GM19239 (cell line): ENCODE data around the gene NRDC.
"Not testable (repeated sequence)": the region's sequence is repeated elsewhere in the genome, so short reads cannot be mapped to it uniquely, and the experiment has no call there.

Source experiments
- DNase-seq: peaks from one replicate; pipeline ENCODE4 v3.0.0; 2011; ENCODE audit warnings: low spot score; ENCODE audit not compliant: insufficient read length
- FAIRE-seq: peaks from 2 replicates; lab custom pipeline; 2011; peaks lifted over from hg19 to GRCh38; lab: Jason Lieb, UNC

The NRDC gene

DNA sequence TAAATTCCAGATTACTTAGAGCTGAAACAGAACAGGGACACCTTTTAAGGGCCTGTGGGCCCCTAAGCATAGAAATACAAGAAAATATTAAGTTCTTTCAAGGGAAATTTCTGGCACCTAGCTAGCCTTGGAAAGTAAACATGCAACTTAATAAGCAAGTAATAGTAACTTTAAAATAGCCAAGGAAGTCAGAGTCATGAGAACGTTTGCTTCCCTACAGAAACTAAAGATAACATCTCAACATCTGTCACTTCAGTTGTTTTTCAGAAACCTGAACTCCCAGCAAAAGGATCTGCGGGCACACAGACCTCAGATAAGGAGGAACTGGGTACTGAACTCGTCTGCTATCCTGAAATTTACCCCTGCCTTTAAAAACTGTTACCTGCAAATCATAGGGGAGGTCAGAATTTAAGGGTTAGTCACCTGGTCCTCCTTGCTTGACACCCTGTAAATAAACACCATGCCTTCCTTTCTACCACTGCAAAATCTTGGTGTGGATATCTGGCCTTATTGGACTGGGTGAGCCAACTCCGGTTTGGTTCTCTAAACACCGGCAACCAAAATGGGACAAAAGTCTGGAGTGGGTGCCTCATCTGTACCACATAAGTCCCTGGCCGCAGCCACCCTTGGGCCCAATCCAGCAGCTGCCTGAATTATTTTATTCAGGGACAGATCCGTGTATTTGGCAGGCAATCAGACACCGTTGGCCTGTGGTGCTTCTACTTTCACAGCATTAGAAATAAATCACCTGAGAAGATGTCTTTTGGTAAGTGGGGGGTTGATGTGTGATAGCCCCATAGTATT, 27.9 kb downstream of the NRDC start:
- FAIRE-seq = no peak
- no peak for DNase-seq

DNA sequence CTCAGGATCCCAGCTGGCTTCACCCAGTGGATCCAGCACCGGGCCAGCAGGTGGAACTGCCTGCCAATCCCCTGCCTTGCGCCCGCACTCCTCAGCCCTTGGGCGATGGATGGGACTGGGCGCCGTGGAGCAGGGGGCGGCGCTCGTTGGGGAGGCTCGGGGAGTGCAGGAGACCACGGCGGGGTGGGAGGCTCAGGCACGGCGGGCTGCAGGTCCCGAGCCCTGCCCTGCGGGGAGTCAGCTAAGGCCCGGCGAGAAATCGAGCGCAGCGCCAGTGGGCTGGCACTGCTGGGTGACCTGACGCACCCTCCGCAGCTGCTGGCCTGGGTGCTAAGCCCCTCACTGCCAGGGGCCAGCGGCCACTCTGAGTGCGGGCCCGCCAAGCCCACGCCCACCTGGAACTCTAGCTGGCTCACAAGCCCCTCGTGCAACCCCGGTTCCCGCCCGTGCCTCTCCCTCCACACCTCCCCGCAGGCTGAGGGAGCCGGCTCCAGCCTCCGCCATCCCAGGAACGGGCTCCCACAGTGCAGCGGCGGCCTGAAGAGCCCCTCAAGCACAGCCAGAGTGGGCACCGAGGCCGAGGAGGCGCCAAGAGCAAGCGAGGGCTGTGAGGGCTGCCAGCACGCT, 31.1 kb downstream of the NRDC start:
- FAIRE-seq (no peak), DNase-seq (no peak)

- FAIRE-seq = peak; percentile 59
- peak; percentile 28 for DNase-seq
Observed at GRCh38 chr1:51843948-51844347, 34.6 kb downstream of the NRDC start.

- FAIRE-seq (no peak), DNase-seq (no peak)
Observed at GRCh38 chr1:51842261-51842660, 36.3 kb downstream of the NRDC start.

GRCh38 chr1:51840743-51841461, 37.6 kb downstream of the NRDC start:
- no peak for FAIRE-seq
- DNase-seq = no peak

- DNase-seq (no peak), FAIRE-seq (no peak)
Observed at GRCh38 chr1:51840182-51840581, 38.3 kb downstream of the NRDC start.

DNA sequence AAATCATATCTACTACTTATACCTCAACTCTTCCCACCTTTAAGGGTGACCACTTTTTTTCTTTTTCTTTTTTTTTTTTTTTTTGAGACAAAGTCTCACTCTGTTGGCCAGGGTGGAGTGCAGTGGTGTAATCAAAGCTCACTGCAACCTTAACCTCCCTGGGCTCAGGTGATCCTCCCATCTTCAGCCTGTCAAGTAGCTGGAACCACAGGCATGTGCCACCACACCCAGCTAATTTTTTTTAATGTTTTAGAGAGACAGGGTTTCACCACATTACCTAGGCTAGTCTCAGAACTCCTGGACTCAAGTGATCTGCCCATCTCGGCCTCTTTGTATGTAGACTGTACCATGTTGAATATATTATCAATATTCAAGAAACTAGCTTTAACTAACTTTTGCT, 39.4 kb downstream of the NRDC start:
- DNase-seq (no peak), FAIRE-seq (no peak)

- DNase-seq = no peak
- FAIRE-seq = no peak
Observed at GRCh38 chr1:51837243-51837642, 41.3 kb downstream of the NRDC start.

DNA sequence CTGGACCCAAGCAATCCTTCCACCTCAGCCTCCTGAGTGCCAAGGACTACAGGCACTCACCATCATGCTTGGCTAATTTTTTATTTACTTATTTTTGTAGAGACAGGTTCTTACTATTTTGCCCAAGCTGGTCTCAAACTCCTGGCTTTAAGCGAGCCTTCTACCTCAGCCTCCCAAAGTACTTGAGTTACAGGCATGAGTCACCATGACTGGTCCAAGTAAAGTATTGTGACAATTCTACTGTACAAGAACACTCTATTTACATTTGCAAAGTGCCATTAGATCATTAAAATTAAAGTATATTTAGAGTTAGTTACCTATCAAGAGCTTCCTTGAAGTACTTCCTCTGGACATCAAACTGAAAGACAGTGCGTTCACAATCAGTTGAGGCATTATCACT, 44.8 kb downstream of the NRDC start:
- FAIRE-seq (no peak), DNase-seq (no peak)

DNA sequence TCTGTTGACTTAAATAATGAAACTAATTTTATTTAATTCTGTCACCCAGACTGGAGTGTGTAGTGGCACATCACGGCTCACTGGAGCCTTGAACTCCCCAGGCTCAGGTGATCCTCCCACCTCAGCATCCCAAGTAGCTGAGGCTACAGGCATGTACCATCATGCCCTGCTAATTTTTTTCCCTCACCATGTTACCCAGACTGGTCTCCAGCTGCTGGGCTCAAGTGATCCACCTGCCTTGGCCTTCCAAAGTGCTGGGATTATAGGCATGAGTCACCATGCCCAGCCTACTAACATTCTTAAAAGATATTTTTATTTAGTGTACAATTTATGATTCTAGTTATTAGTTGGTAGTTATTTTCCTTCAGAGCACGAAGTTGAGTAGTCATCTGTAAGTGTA, 49.5 kb downstream of the NRDC start:
- DNase-seq = no peak

GRCh38 chr1:51819810-51820209, 58.7 kb downstream of the NRDC start:
- FAIRE-seq (no peak), DNase-seq (no peak)

More for the DNA sequence above, 49.5 kb downstream of the NRDC start:
- FAIRE-seq = no peak

- not testable (repeated sequence) for DNase-seq
Observed at GRCh38 chr1:51819021-51819420, 59.5 kb downstream of the NRDC start.

GRCh38 chr1:51818487-51818886, 60.0 kb downstream of the NRDC start:
- DNase-seq (no peak), FAIRE-seq (no peak)

More at GRCh38 chr1:51819021-51819420, 59.5 kb downstream of the NRDC start:
- FAIRE-seq = not testable (repeated sequence)

- FAIRE-seq (no peak), DNase-seq (no peak)
Observed at GRCh38 chr1:51814513-51814912, 64.0 kb downstream of the NRDC start.

DNA sequence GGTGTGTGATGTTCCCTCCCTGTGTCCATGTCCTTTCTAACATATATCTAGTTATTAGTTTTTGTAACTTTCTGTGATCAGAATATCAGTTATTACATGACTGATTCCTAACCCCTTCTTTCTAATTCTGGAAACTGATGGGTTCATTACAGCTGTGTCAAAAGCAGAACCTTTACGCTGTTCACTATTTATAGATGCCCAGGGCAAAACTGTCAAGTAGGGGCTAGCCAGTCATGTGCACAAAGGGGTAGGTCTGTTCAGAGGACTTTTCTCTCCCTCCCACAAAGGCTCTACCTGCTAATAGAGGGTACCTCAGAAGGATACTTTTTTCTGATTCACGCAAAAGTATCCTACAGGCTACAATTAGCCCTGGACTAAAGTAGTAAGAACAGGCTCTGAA, 79.2 kb downstream of the NRDC start:
- FAIRE-seq = no peak
- DNase-seq = no peak

- FAIRE-seq (no peak), DNase-seq (no peak)
Observed at GRCh38 chr1:51794868-51795267, 83.7 kb downstream of the NRDC start.

DNA sequence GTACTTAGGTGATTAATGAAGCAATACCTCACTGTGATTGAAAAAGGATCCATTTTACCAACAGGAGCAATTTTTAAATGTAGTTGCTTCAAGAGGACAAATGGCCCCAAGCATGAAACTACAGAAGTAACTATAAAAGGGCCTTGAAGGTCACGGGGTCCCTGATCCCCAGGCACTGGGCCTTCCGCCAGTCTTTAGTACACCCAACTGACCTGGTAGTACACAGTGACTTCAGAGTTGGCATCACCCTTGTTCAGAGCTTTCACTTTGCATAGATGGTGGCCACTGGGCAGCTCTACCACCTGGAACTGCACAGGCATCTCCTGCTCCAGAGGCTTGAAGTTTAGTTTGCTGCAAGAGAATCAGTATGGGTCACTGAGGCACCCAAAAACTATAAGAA, 84.3 kb downstream of the NRDC start:
- DNase-seq = no peak
- FAIRE-seq = no peak

DNA sequence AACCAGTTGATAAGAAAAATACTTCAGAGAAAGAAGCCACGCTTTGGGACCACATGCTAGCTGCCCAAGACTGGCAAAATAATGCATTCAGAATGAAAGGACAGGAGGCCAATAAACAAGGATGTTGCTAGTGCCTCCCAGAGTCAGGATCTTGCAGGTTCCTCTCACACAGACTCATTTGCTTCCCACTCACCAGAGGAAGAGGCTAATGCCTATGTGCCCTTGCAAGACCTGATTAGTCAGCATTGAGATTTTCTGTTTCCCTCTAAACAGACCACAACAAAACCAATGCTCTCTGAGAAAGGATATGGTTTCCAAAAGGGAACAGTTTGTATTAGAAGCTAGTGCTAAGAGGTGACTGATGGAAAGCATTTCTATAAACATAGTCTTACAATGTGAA, 85.7 kb downstream of the NRDC start:
- FAIRE-seq (no peak), DNase-seq (no peak)

DNA sequence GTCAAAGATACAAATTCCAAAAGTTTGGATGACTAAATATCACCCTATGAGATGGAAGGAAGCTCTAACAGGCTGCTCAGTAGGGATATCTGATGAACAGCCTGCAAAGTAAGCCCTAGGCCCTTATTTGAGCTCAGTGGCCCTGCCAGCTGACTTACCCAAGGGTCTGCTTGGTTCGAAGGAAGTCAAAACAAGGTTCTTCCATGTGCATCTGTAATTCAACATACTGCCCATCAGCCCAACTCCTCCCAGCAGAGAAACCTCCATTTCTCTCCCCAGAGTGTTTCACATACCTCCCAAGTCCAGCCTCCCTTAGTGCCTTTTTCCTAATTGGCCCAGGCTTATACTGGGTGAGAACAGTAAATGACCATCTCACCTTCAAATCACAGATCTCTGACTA, 86.6 kb downstream of the NRDC start:
- no peak for FAIRE-seq
- no peak for DNase-seq

DNA sequence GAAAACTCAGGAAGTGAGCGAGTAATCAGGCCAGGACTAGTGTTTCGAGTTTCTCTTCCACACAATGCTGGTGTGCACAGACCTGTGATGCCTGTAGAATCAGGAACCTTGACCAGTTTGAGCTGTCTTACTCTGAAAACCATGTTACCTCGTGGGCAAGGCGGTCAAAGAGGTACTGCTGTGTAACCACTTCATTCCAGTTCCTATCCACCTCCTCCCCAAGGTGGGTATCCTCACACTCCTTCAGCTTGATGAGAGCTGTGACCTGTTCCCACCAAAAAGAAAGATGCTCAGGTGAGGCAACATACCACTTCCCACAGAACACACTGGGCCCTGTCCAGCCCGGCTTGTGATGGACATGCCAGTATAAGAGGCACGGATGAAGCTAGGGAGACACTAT, 88.1 kb downstream of the NRDC start:
- FAIRE-seq (no peak), DNase-seq (no peak)

DNA sequence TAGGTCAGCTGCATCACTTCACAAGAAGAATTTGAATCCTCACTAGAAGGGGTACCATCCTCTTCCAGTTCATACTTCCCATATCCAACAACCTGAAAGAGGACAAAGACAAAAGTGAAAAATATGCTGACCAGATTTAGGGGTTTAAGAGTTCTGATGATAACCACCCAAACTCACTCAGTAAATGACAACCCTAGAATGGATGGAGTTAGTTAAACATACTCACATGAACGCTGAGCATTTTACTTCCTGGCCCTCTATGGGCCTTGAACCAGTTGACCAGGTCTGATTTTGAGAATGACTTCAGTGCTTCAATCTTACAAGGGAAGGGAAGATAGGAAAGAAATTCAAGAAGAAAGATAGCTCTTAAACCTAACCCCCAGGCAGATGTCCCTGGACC, 89.2 kb downstream of the NRDC start:
- no peak for FAIRE-seq
- no peak for DNase-seq
